Measurements from ENCODE around the gene GHDC.

GRCh38 chr17:42224651-42225050 is 30.4 kb upstream of the GHDC start:
- TF ChIP-seq THRA (CRISPR knock-in tag; IDR thresholded peaks at IDR 0.05; ENCODE audit: borderline replicate concordance) (no peak), MTA3 (CRISPR knock-in tag; IDR thresholded peaks at IDR 0.05) (no peak), RFX5 (IDR thresholded peaks at IDR 0.05; ENCODE audit: low read depth, low read length) (no peak), CEBPB (IDR thresholded peaks at IDR 0.05; ENCODE audit: borderline replicate concordance, low read depth, low read length) (no peak), TERF1 (CRISPR knock-in tag; IDR thresholded peaks at IDR 0.05) (no peak), CC2D1A (CRISPR knock-in tag; IDR thresholded peaks at IDR 0.05) (no peak), NFYB (CRISPR knock-in tag; IDR thresholded peaks at IDR 0.05) (no peak), BRD4 (CRISPR knock-in tag; IDR thresholded peaks at IDR 0.05) (no peak), ESRRA (CRISPR knock-in tag; IDR thresholded peaks at IDR 0.05; ENCODE audit: low read depth) (no peak), NR3C1 (CRISPR knock-in tag; IDR thresholded peaks at IDR 0.05) (no peak), CTCF (CRISPR knock-in tag; IDR thresholded peaks at IDR 0.05) (no peak), RAD21 (CRISPR knock-in tag; IDR thresholded peaks at IDR 0.05) (no peak), GZF1 (CRISPR knock-in tag; IDR thresholded peaks at IDR 0.05) (no peak)
